ENCODE data around the gene MMAB. TPM values are rescaled to one million over a fixed set of nuclear protein-coding genes. Genes with fewer than 3 reads are reported as not detected.

Gene MMAB
- total RNA-seq, 1 donor from 2014 or later: 42.2 TPM

- intact Hi-C loops (cut with micrococcal nuclease): no loop called here
- no peak for DNase-seq (ENCODE audit: low spot score)
- Mint-ChIP-seq H3K9me3 (no peaks in the 10 kb centered on the region), H3K4me3 (no peak overlapping the region), H3K4me1 (ENCODE audit: low read depth) (no peaks in the 10 kb centered on the region), H3K27ac (no peak overlapping the region), H3K36me3 (ENCODE audit: low read depth) (no peaks in the 10 kb centered on the region), H3K27me3 (ENCODE audit: insufficient read depth) (no peaks in the 10 kb centered on the region)
Observed at GRCh38 chr12:109534456-109534855, 38.8 kb downstream of the MMAB start.

DNA sequence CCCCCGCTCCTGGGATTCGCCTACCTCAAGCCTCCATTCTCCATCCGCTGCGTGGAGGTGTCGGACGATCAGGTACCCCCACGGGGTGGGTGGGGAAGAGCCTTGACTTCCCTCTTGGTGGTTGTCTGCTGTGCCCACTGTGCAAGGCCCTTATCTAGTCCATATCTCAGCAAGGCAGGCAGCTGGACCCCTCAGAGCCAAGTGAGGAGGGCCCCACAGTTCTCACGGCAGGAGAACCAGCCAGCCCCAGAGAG, 39.9 kb downstream of the MMAB start:
- H3K4me1 Mint-ChIP-seq (ENCODE audit: low read depth): no peaks in the 10 kb centered on the region
- H3K27ac Mint-ChIP-seq: no peak overlapping the region
- no peak for DNase-seq (ENCODE audit: low spot score)

GRCh38 chr12:109532721-109533486, 40.4 kb downstream of the MMAB start:
- Mint-ChIP-seq H3K36me3 (ENCODE audit: low read depth) (no peaks in the 10 kb centered on the region), H3K27me3 (ENCODE audit: insufficient read depth) (no peaks in the 10 kb centered on the region), H3K27ac (no peak overlapping the region), H3K4me1 (ENCODE audit: low read depth) (no peaks in the 10 kb centered on the region), H3K9me3 (no peaks in the 10 kb centered on the region), H3K4me3 (no peak overlapping the region)
- intact Hi-C loops (cut with micrococcal nuclease): no loop called here
- DNase-seq (ENCODE audit: low spot score): no peak

More for the DNA sequence above, 39.9 kb downstream of the MMAB start:
- Mint-ChIP-seq H3K27me3 (ENCODE audit: insufficient read depth) (no peaks in the 10 kb centered on the region), H3K36me3 (ENCODE audit: low read depth) (no peaks in the 10 kb centered on the region), H3K4me3 (no peak overlapping the region), H3K9me3 (no peaks in the 10 kb centered on the region)
- intact Hi-C loops (cut with micrococcal nuclease): no loop called here

DNA sequence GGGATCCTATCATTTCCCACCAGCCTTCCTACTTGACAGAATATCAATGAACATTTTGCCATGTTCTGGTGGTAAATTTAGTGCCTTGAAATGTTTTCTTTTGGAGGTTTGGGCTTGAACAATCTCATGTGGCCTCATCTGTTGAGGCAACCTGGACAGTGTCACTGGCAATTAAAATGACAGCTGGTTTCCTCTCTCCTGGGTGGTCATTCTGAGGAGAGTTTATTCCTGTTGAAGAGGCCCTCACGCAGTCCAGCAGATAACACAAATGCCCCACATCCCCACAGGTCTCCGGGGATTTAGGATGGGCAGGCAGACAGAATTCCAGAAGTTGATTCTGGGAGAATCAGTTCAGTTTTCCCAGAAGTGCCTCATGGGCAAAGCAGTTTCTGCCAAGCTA, 41.9 kb downstream of the MMAB start:
- Mint-ChIP-seq H3K36me3 (ENCODE audit: low read depth) (peaks cover 3% of the 10 kb centered on the region), H3K4me3 (no peak overlapping the region), H3K4me1 (ENCODE audit: low read depth) (no peaks in the 10 kb centered on the region), H3K9me3 (no peaks in the 10 kb centered on the region), H3K27me3 (ENCODE audit: insufficient read depth) (no peaks in the 10 kb centered on the region), H3K27ac (no peak overlapping the region)
- intact Hi-C loops (cut with micrococcal nuclease): no loop called here
- DNase-seq (ENCODE audit: low spot score): no peak

DNA sequence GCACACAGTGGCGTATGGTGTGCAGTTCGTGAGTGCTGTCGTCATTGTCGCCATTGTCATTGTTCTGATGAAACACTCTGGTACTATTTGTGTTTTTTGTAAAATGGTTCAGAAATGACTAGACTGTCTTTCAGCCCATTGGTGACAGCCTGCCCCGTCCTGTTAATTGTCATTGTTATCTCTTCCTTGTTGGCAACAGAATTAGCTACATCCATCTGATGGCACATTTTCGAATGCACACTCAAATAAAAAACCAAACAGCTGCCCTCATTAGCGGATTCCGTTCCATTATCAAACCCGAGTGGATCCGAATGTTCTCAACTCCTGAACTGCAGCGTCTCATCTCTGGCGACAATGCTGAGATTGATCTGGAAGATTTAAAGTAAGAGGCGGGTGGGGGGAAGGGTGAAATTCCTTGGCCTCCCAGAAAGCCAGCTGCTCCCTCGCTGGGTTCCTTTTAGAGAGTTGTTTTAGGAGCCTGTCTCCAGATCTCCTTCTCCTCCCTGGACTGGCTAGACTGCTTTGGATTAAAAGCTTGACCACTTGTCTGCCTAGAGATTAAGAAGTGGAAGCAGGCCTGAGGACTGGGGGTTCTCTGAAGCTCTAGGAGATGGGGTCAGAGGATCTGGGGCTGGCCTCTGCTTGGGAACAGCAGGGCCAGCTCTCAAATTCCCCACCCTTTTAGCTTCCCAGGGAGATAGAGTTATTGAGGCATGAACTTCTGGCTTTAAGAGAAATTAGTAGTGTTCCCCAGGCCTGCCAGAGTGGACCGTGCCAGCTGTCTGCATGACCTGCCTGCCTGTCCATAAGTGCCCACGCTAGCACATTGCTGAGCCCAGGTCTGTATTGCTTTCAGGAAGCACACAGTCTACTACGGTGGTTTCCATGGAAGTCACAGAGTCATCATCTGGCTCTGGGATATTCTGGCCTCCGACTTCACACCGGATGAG, 43.3 kb downstream of the MMAB start:
- Mint-ChIP-seq H3K4me1 (ENCODE audit: low read depth) (no peaks in the 10 kb centered on the region), H3K27ac (no peak overlapping the region), H3K9me3 (no peaks in the 10 kb centered on the region), H3K4me3 (no peak overlapping the region), H3K27me3 (ENCODE audit: insufficient read depth) (no peaks in the 10 kb centered on the region), H3K36me3 (ENCODE audit: low read depth) (peaks cover 6% of the 10 kb centered on the region)
- intact Hi-C loops (cut with micrococcal nuclease): no loop called here
- DNase-seq (ENCODE audit: low spot score): no peak

- H3K36me3 Mint-ChIP-seq (ENCODE audit: low read depth): peaks cover 6% of the 10 kb centered on the region
- H3K4me1 Mint-ChIP-seq (ENCODE audit: low read depth): no peaks in the 10 kb centered on the region
- intact Hi-C loops (cut with micrococcal nuclease): no loop called here
- H3K4me3 Mint-ChIP-seq: no peak overlapping the region
- H3K27ac Mint-ChIP-seq: no peak overlapping the region
- no peaks in the 10 kb centered on the region for H3K27me3 Mint-ChIP-seq (ENCODE audit: insufficient read depth)
- DNase-seq (ENCODE audit: low spot score): no peak
- H3K9me3 Mint-ChIP-seq: no peaks in the 10 kb centered on the region
Observed at GRCh38 chr12:109527489-109528123, 45.7 kb downstream of the MMAB start.

DNA sequence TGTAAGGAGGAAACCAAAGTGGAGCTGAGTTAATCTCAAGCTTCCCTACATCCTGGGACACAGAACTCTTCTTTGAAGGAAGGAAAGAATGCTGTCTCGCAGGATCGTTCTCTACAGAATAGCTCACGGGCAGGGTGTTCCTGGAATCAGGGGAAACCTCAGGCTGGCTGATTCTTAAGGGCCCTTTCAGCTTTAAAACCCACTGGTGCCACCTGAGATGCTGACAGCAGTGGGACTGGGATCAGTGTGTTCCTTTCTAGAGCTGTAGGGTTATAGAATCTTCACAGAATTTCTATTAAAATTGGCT, 48.1 kb downstream of the MMAB start:
- H3K27me3 Mint-ChIP-seq (ENCODE audit: insufficient read depth): no peaks in the 10 kb centered on the region
- DNase-seq (ENCODE audit: low spot score): no peak
- H3K36me3 Mint-ChIP-seq (ENCODE audit: low read depth): peaks cover 19% of the 10 kb centered on the region

GRCh38 chr12:109524466-109525278, 48.6 kb downstream of the MMAB start:
- peaks cover 19% of the 10 kb centered on the region for H3K36me3 Mint-ChIP-seq (ENCODE audit: low read depth)
- H3K4me1 Mint-ChIP-seq (ENCODE audit: low read depth): no peaks in the 10 kb centered on the region
- no peak for DNase-seq (ENCODE audit: low spot score)
- no peak overlapping the region for H3K4me3 Mint-ChIP-seq
- H3K9me3 Mint-ChIP-seq: no peaks in the 10 kb centered on the region
- no peak overlapping the region for H3K27ac Mint-ChIP-seq
- H3K27me3 Mint-ChIP-seq (ENCODE audit: insufficient read depth): no peaks in the 10 kb centered on the region
- intact Hi-C loops (cut with micrococcal nuclease): no loop called here

More for the DNA sequence above, 48.1 kb downstream of the MMAB start:
- no peaks in the 10 kb centered on the region for H3K9me3 Mint-ChIP-seq
- no peak overlapping the region for H3K27ac Mint-ChIP-seq
- no peak overlapping the region for H3K4me3 Mint-ChIP-seq
- no peaks in the 10 kb centered on the region for H3K4me1 Mint-ChIP-seq (ENCODE audit: low read depth)
- intact Hi-C loops (cut with micrococcal nuclease): no loop called here

DNA sequence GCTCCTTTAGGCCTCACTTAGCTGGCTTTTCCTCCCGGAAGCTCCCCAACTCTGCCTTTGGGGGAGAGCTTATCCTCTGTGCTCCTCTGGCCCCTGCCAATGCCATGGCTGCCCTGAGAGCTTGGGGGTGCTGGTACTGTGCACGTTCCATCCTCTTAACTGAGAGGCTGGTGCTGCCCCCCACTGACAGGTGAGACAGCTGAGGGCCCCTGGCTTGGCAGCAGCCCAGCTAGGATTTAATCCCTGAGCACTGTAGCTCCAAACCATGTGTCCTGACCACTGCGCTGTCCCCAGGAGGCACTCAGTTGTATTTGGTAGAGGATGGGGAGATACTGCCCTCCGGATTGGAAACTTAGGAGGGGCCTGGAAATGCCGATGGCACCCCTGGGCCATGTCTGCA, 49.8 kb downstream of the MMAB start:
- Mint-ChIP-seq H3K4me3 (no peak overlapping the region), H3K27ac (no peak overlapping the region), H3K36me3 (ENCODE audit: low read depth) (peaks cover 23% of the 10 kb centered on the region), H3K9me3 (no peaks in the 10 kb centered on the region), H3K27me3 (ENCODE audit: insufficient read depth) (no peaks in the 10 kb centered on the region), H3K4me1 (ENCODE audit: low read depth) (no peaks in the 10 kb centered on the region)
- DNase-seq (ENCODE audit: low spot score): no peak
- intact Hi-C loops (cut with micrococcal nuclease): no loop called here

DNA sequence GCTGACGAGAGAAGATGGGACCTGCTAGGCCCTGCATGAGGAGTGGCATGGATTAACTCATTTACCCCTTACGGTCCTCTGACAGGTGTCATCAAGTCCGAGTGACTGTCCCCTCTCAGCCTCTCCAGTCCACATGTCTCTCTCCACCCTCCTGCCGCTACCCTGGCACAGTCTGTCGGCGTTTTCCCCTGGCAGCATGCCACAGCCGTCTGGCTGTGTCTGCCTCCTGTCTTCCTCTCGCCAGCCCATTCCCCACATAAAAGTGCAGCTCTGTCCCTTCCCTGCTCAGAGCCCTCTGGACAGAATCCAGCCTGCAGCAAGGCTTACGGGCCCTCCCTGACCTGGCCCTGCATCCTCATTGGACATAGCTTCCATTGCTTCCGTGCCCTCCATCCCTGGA, 50.2 kb downstream of the MMAB start:
- Mint-ChIP-seq H3K36me3 (ENCODE audit: low read depth) (peaks cover 28% of the 10 kb centered on the region), H3K4me1 (ENCODE audit: low read depth) (no peaks in the 10 kb centered on the region), H3K27me3 (ENCODE audit: insufficient read depth) (no peaks in the 10 kb centered on the region), H3K9me3 (no peaks in the 10 kb centered on the region), H3K27ac (no peak overlapping the region), H3K4me3 (no peak overlapping the region)
- intact Hi-C loops (cut with micrococcal nuclease): no loop called here
- no peak for DNase-seq (ENCODE audit: low spot score)

DNA sequence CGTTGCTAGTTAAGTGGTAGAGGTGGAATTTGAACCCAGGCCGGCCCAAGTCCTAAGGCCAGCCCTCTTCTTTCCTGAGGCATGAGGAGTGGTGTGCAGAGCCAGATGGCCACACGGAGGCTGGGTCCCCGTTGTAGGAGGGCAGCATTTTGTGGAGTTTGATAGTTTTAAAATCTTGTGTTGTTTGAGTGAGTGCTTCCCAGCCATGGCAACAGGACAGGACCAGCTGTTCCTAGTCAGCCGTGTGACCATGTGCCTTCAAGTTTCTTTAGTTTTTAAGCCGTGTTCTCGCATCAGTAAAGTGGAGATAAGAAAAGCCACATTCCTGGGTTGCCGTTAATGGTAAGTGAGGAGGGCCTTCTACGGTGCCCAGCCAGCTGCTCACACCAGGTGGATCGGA, 51.5 kb downstream of the MMAB start:
- intact Hi-C loops (cut with micrococcal nuclease): no loop called here
- no peaks in the 10 kb centered on the region for H3K27me3 Mint-ChIP-seq (ENCODE audit: insufficient read depth)
- no peak for DNase-seq (ENCODE audit: low spot score)
- H3K27ac Mint-ChIP-seq: no peak overlapping the region
- no peaks in the 10 kb centered on the region for H3K4me1 Mint-ChIP-seq (ENCODE audit: low read depth)
- H3K36me3 Mint-ChIP-seq (ENCODE audit: low read depth): peaks cover 30% of the 10 kb centered on the region
- no peaks in the 10 kb centered on the region for H3K9me3 Mint-ChIP-seq
- H3K4me3 Mint-ChIP-seq: no peak overlapping the region

- intact Hi-C loops (cut with micrococcal nuclease): loop anchor here (2.0 kb wide), 1 partner anchor 53 kb away; the partner anchor contains the start of genes MMAB and MVK
- no peaks in the 10 kb centered on the region for H3K9me3 Mint-ChIP-seq
- H3K4me1 Mint-ChIP-seq (ENCODE audit: low read depth): no peaks in the 10 kb centered on the region
- no peak overlapping the region for H3K27ac Mint-ChIP-seq
- H3K4me3 Mint-ChIP-seq: no peak overlapping the region
- no peaks in the 10 kb centered on the region for H3K27me3 Mint-ChIP-seq (ENCODE audit: insufficient read depth)
- DNase-seq (ENCODE audit: low spot score): no peak
- peaks cover 30% of the 10 kb centered on the region for H3K36me3 Mint-ChIP-seq (ENCODE audit: low read depth)
Observed at GRCh38 chr12:109519787-109520186, 53.5 kb downstream of the MMAB start.

Data from activated T-helper 1 cell treated with anti-CD3 and anti-CD28 coated beads, Interleukin-12 subunit alpha, Interleukin-12 subunit beta, Interleukin-2, Interleukin-4 antibody, amounts not matched to agents 30 ng/mL and 10 ng/mL and 1 ng/mL, durations not matched to agents 14 hours and 24 hours and 36 hours (primary cell).